K562 (cell line): ENCODE measurements around the gene PREX1. TPM values are rescaled to one million over a fixed set of nuclear protein-coding genes. Genes with fewer than 3 reads are reported as not detected.

Experiments
- ATAC-seq: fragments of 200-7000 bp; cut with Tn5 transposase; 3 replicates; pipeline ENCODE4 v1.9.1; 2020; ENCODE audit warnings: moderate library complexity
- BruUV-seq: library from RNA; stranded (reverse); fragments of 400-500 nt; replicated peaks from 2 replicates; lab custom pipeline; 2021; lab: Mats Ljungman, UMichigan
- CTCF ChIA-PET: fragments of 300-600 bp; formaldehyde crosslinking; extraction: SDS; loops from one replicate; lab custom pipeline; 2021; ENCODE audit warnings: low intra/inter-chr PET ratio; lab: Yijun Ruan, JAX
- POLR2A ChIA-PET: fragments of 300-600, 350-650 bp; sonication (Branson Sonifier 250); formaldehyde crosslinking; extraction: SDS; loops from one replicate; lab custom pipeline; 2021; ENCODE audit warnings: antibody characterized with exemption, inconsistent platforms; lab: Yijun Ruan, JAX
- DNase-seq, 4 experiments: peaks; one replicate each; pipeline versions ENCODE4 v3.0.0 to v3.0.0-alpha.2; 2011 to 2018; ENCODE audit warnings: low spot score in 3 of 4, mixed read lengths in 3 of 4; ENCODE audit errors: extremely low read depth in 1 of 4
- FAIRE-seq: peaks from 2 replicates; lab custom pipeline; 2011; peaks lifted over from hg19 to GRCh38; lab: Jason Lieb, UNC
- H2AFZ ChIP-seq: 2 replicates; pipeline ENCODE4 v1.6.0; 2011; ENCODE audit warnings: low read depth, low read length, control low read depth, inconsistent platforms
- H3K27ac ChIP-seq: fragments of 200-600 bp; 3 replicates; pipeline ENCODE4 v1.8.0; 2011; ENCODE audit warnings: low read depth, mild to moderate bottlenecking, control low read depth, inconsistent platforms, low read length, moderate library complexity, mixed read lengths; ENCODE audit errors: extremely low read depth
- H3K27me3 ChIP-seq, 2 experiments: fragments of 300-600 bp in 1 of 2; 2 replicates in 1 of 2; 3 replicates in 1 of 2; pipeline versions ENCODE4 v1.6.0 to v1.8.0; 2011; ENCODE audit warnings: inconsistent platforms in 2 of 2, low read length in 2 of 2, mild to moderate bottlenecking in 1 of 2, mixed read lengths in 1 of 2, moderate library complexity in 1 of 2; ENCODE audit not compliant: control insufficient read depth in 2 of 2, insufficient read depth in 2 of 2
- H3K36me3 ChIP-seq: fragments of 300-600 bp; 3 replicates; pipeline ENCODE4 v1.8.0; 2011; ENCODE audit warnings: mild to moderate bottlenecking, low read length, inconsistent platforms; ENCODE audit not compliant: control insufficient read depth, insufficient read depth
- H3K4me1 ChIP-seq, 2 experiments: fragments of 200-600 bp in 1 of 2; replicated peaks in 1 of 2; 2 replicates in 1 of 2; 3 replicates in 1 of 2; pipeline versions ENCODE4 v1.5.1 to v1.8.0; 2011; ENCODE audit warnings: inconsistent platforms in 2 of 2, low read length in 2 of 2, mild to moderate bottlenecking in 1 of 2, mixed read lengths in 1 of 2, moderate library complexity in 1 of 2; ENCODE audit not compliant: control insufficient read depth in 2 of 2, insufficient read depth in 2 of 2
- H3K4me2 ChIP-seq: 2 replicates; pipeline ENCODE4 v1.6.1; 2011; ENCODE audit warnings: low read length, control low read depth, inconsistent platforms, mixed read lengths; ENCODE audit not compliant: insufficient read depth
- H3K4me3 ChIP-seq: fragments of 200-600 bp; sonication (generic), shearing (Covaris generic); 2 replicates; pipeline ENCODE4 v1.5.1; 2016; ENCODE audit warnings: control low read depth, inconsistent platforms
- H3K79me2 ChIP-seq: fragments of 200-600 bp; 3 replicates; pipeline ENCODE4 v1.8.0; 2011; ENCODE audit warnings: low read length, inconsistent platforms; ENCODE audit not compliant: control insufficient read depth, insufficient read depth
- H3K9ac ChIP-seq, 2 experiments: 2 replicates each; pipeline versions ENCODE4 v1.6.0 to v1.6.1; 2011; ENCODE audit warnings: low read depth in 2 of 2, low read length in 2 of 2, control low read depth in 1 of 2, inconsistent platforms in 1 of 2, mild to moderate bottlenecking in 1 of 2, mixed read lengths in 1 of 2; ENCODE audit not compliant: insufficient read depth in 1 of 2
- H3K9me1 ChIP-seq: one replicate; pipeline ENCODE4 v1.6.0; 2011; ENCODE audit warnings: inconsistent platforms, mild to moderate bottlenecking, low read length, moderate library complexity; ENCODE audit not compliant: control insufficient read depth, insufficient read depth
- H3K9me3 ChIP-seq: replicated peaks from 2 replicates; pipeline ENCODE4 v1.5.1; 2011; ENCODE audit warnings: low read depth, low read length, inconsistent platforms; ENCODE audit not compliant: control insufficient read depth, insufficient read depth
- H4K20me1 ChIP-seq: replicated peaks from 2 replicates; pipeline ENCODE4 v1.6.1; 2011; ENCODE audit warnings: low read length, inconsistent platforms, mixed read lengths; ENCODE audit not compliant: control insufficient read depth, insufficient read depth
- NR2C2 ChIP-seq, 2 experiments: fragments of 200-800 bp in 1 of 2; sonication (Bioruptor generic) in 1 of 2; sonication (generic) in 1 of 2; formaldehyde crosslinking in 1 of 2; IDR thresholded peaks; 2 replicates each; pipeline versions ENCODE4 v1.6.1 to v1.8.0; 2016 to 2022; ENCODE audit warnings: mild to moderate bottlenecking in 1 of 2, missing compliant biosample characterization in 1 of 2, missing genetic modification characterization in 1 of 2, missing genetic modification reagents in 1 of 2
- RBM39 ChIP-seq: fragments of 200-400 bp; formaldehyde crosslinking; optimal IDR thresholded peaks from 2 replicates; pipeline ENCODE3; 2018; ENCODE audit warnings: low read depth, low read length
- WGBS: fragments of 100-300 bp; shearing (Covaris generic); methylation state at CpG from one replicate; pipeline ENCODE4 v1.1.6; 2016; ENCODE audit warnings: low coverage, mixed read lengths; ENCODE audit not compliant: insufficient coverage; ENCODE audit errors: missing lambda C conversion rate; 5-methylcytosine and 5-hydroxymethylcytosine counted together
- in situ Hi-C: fragments of 300-500 bp; cut with MboI; formaldehyde crosslinking; loops from 4 replicates; pipeline ENCODE4 v1.15.0; 2018; ENCODE audit warnings: inconsistent platforms, mixed read lengths
- intact Hi-C: fragments of 100-400 bp; cut with micrococcal nuclease; formaldehyde crosslinking; loops from 2 replicates; pipeline ENCODE4 v1.14.2; 2022
- polyA plus RNA-seq, 8 experiments: library from polyadenylated mRNA; depleted of rRNA in 4 of 8; stranded (reverse) in 5 of 8; unstranded in 3 of 8; fragments of >200 nt; fragmentation: Nextera tagmentation in 2 of 8; fragmentation: Illumina TruSeq in 1 of 8; extraction: Ambion mirVana in 2 of 8; extraction: Trizol in 1 of 8; gene quantifications; 2 replicates each; pipeline versions ENCODE4 v1.2.1 to v1.2.3, GENCODE V29; 2011 to 2014; ENCODE audit warnings: inconsistent platforms in 1 of 8, missing spikeins in 1 of 8
- total RNA-seq, 7 experiments: library from RNA; depleted of rRNA in 6 of 7; stranded (reverse); fragments of >200 nt in 6 of 7; fragmentation: Illumina TruSeq in 2 of 7; extraction: Trizol in 2 of 7; gene quantifications; 2 replicates each; pipeline versions ENCODE4 v1.2.1 to v1.2.3, GENCODE V29; 2011 to 2021; ENCODE audit warnings: low replicate concordance in 1 of 7
- TF ChIP-seq, protein P1 (sequence below), 3 experiments: fragments of 200-800 bp in 1 of 3; fragments of 250-450 bp in 1 of 3; fragments of 450-650 bp in 1 of 3; sonication (Bioruptor Pico) in 1 of 3; sonication (Bioruptor generic) in 1 of 3; formaldehyde crosslinking in 1 of 3; IDR thresholded peaks; 2 replicates each; pipeline versions ENCODE4 v1.6.1 to v1.8.0; 2016 to 2022; ENCODE audit warnings: mild to moderate bottlenecking in 2 of 3, missing genetic modification characterization in 2 of 3, missing compliant biosample characterization in 1 of 3, moderate library complexity in 1 of 3
- TF ChIP-seq, protein P2 (sequence below), 2 experiments: fragments of 450-650 bp in 1 of 2; sonication (generic) in 1 of 2; formaldehyde crosslinking in 1 of 2; IDR thresholded peaks; 2 replicates each; pipeline versions ENCODE4 v1.7.1 to v1.9.0; 2016 to 2022; ENCODE audit warnings: inconsistent platforms in 1 of 2, mild to moderate bottlenecking in 1 of 2, missing genetic modification reagents in 1 of 2

The PREX1 gene
- total and polyA plus RNA-seq, 9 of the 15 experiments (the other 6 are each of a cell fraction or from before 2014, with no cell fraction given) = 0.37 to 10.4 (median 4.8) TPM

DNA sequence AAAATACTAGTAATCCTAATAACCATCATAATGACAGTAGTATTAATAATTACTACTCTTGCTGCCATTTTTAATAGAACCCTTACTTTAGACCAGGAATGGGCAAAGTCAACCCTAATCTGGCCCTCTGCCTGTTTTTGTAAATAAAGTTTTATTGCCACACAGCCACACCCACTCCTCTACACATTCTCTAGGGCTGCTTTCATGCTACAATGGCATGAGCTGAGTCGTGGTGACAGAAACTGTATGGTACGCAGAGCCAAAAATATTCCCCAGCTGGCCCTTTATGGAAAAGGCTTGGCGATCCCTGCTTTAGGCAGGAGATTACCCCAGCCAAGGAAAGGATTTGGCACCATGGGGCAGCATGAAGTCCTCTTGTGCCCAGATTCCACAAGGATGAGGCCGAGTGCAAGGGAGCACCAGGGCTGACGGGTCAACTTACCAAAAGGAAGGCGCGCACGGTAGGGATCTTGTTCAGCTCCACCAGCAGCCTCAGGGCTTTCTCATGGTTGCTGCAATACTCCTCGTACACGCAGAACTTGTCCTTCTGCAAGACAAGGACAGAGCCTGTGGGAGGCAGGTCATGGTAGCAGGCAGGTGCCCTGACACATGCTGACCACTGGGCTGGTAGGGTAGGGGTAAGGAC is 93.6 kb downstream of the PREX1 start:
- Histone ChIP-seq H3K9me3 (no peaks in the 10 kb centered on the region), H3K4me3 (no peak overlapping the region), H3K4me1 (no peaks in the 10 kb centered on the region), H3K27ac (no peak overlapping the region), H2AFZ (no peak overlapping the region), H3K9ac (no peak overlapping the region), H3K79me2 (no peaks in the 10 kb centered on the region), H3K9me1 (no peaks in the 10 kb centered on the region), H4K20me1 (0 out of 2 replicates have a peak, but pooled peaks cover 2% of the 10 kb centered on the region), H3K36me3 (peaks cover 7% of the 10 kb centered on the region; the same call in 1 of the 3 replicates), H3K27me3 (no peaks in the 10 kb centered on the region), H3K4me2 (no peak overlapping the region)
- POLR2A ChIA-PET = no interaction called here
- BruUV-seq = no TSS peak
- in situ Hi-C loops = no loop called here
- intact Hi-C loops = no loop called here
- no peak for FAIRE-seq
- ATAC-seq = no peak
- TF ChIP-seq, protein P1, sequence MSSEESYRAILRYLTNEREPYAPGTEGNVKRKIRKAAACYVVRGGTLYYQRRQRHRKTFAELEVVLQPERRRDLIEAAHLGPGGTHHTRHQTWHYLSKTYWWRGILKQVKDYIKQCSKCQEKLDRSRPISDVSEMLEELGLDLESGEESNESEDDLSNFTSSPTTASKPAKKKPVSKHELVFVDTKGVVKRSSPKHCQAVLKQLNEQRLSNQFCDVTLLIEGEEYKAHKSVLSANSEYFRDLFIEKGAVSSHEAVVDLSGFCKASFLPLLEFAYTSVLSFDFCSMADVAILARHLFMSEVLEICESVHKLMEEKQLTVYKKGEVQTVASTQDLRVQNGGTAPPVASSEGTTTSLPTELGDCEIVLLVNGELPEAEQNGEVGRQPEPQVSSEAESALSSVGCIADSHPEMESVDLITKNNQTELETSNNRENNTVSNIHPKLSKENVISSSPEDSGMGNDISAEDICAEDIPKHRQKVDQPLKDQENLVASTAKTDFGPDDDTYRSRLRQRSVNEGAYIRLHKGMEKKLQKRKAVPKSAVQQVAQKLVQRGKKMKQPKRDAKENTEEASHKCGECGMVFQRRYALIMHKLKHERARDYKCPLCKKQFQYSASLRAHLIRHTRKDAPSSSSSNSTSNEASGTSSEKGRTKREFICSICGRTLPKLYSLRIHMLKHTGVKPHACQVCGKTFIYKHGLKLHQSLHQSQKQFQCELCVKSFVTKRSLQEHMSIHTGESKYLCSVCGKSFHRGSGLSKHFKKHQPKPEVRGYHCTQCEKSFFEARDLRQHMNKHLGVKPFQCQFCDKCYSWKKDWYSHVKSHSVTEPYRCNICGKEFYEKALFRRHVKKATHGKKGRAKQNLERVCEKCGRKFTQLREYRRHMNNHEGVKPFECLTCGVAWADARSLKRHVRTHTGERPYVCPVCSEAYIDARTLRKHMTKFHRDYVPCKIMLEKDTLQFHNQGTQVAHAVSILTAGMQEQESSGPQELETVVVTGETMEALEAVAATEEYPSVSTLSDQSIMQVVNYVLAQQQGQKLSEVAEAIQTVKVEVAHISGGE (CRISPR knock-in tag; IDR thresholded peaks at IDR 0.05) = 0 out of 6 replicates have a peak, but pooled peaks of 1 of the 3 experiments have one; percentile 7
- TF ChIP-seq RBM39 (no peak), NR2C2 (CRISPR knock-in tag; IDR thresholded peaks at IDR 0.05) (no peak), NR2C2 (tag; IDR thresholded peaks at IDR 0.05) (no peak)
- TF ChIP-seq, protein P2, sequence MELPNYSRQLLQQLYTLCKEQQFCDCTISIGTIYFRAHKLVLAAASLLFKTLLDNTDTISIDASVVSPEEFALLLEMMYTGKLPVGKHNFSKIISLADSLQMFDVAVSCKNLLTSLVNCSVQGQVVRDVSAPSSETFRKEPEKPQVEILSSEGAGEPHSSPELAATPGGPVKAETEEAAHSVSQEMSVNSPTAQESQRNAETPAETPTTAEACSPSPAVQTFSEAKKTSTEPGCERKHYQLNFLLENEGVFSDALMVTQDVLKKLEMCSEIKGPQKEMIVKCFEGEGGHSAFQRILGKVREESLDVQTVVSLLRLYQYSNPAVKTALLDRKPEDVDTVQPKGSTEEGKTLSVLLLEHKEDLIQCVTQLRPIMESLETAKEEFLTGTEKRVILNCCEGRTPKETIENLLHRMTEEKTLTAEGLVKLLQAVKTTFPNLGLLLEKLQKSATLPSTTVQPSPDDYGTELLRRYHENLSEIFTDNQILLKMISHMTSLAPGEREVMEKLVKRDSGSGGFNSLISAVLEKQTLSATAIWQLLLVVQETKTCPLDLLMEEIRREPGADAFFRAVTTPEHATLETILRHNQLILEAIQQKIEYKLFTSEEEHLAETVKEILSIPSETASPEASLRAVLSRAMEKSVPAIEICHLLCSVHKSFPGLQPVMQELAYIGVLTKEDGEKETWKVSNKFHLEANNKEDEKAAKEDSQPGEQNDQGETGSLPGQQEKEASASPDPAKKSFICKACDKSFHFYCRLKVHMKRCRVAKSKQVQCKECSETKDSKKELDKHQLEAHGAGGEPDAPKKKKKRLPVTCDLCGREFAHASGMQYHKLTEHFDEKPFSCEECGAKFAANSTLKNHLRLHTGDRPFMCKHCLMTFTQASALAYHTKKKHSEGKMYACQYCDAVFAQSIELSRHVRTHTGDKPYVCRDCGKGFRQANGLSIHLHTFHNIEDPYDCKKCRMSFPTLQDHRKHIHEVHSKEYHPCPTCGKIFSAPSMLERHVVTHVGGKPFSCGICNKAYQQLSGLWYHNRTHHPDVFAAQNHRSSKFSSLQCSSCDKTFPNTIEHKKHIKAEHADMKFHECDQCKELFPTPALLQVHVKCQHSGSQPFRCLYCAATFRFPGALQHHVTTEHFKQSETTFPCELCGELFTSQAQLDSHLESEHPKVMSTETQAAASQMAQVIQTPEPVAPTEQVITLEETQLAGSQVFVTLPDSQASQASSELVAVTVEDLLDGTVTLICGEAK (IDR thresholded peaks at IDR 0.05) = peak; percentile 89
- TF ChIP-seq, protein P2 (CRISPR knock-in tag; IDR thresholded peaks at IDR 0.05) = peak; percentile 85
- WGBS = 46% methylated on average over 6 of the region's 10 CpGs
- no peak for DNase-seq
- CTCF ChIA-PET = no interaction called here
